NCI-H1048 (cell line): ENCODE measurements around the gene PCED1B.
"Not testable (repeated sequence)": the region's sequence is repeated elsewhere in the genome, so short reads cannot be mapped to it uniquely, and the experiment has no call there.

Experiments used
- DNase-seq: peaks from one replicate; lab custom pipeline; 2025; lab: John Stamatoyannopoulos, UW

The PCED1B gene

GRCh38 chr12:47276621-47277309 lies 197.3 kb downstream of the PCED1B start:
- no peak for DNase-seq

GRCh38 chr12:47277972-47278448 lies 198.6 kb downstream of the PCED1B start:
- DNase-seq: no peak

GRCh38 chr12:47279758-47280157 lies 200.3 kb downstream of the PCED1B start:
- DNase-seq: not testable (repeated sequence)

- no peak for DNase-seq
Measured at GRCh38 chr12:47280543-47281300, 201.3 kb downstream of the PCED1B start.

GRCh38 chr12:47281667-47282171 lies 202.3 kb downstream of the PCED1B start:
- no peak for DNase-seq

GRCh38 chr12:47282206-47282605 lies 202.8 kb downstream of the PCED1B start:
- no peak for DNase-seq
